ENCODE results near the gene PGGT1B. TPM values are rescaled to one million over a fixed set of nuclear protein-coding genes. Genes with fewer than 3 reads are reported as not detected.

Gene PGGT1B
- 5.1 and 6.8 TPM in 2 replicates for polyA plus RNA-seq (2014; cell fraction: cytosol; rRNA removed)
- 6.6 and 10.7 TPM in 2 replicates for polyA plus RNA-seq (2014; cell fraction: nucleus; rRNA removed)

- peak; percentile 80 for DNase-seq (ENCODE audit: low spot score)
Observed at GRCh38 chr5:115262321-115263077, at the start of gene PGGT1B. Gene PGGT1B (minus strand): TSS chr5:115262877. CDS start chr5:115262851, 26 bp downstream.

GRCh38 chr5:115309751-115310370, 47.2 kb upstream of the PGGT1B start:
- DNase-seq (ENCODE audit: low spot score): peak; percentile 35

GRCh38 chr5:115308815-115309214, 46.1 kb upstream of the PGGT1B start:
- DNase-seq (ENCODE audit: low spot score): no peak

- DNase-seq (ENCODE audit: low spot score): no peak
Observed at GRCh38 chr5:115306011-115306536, 43.4 kb upstream of the PGGT1B start.

- DNase-seq (ENCODE audit: low spot score): no peak
Observed at GRCh38 chr5:115304496-115304895, 41.8 kb upstream of the PGGT1B start.

GRCh38 chr5:115298811-115299210, 36.1 kb upstream of the PGGT1B start:
- DNase-seq (ENCODE audit: low spot score): no peak

GRCh38 chr5:115297031-115297430, 34.4 kb upstream of the PGGT1B start:
- peak; percentile 12 for DNase-seq (ENCODE audit: low spot score)

- DNase-seq (ENCODE audit: low spot score): peak; percentile 76
Observed at GRCh38 chr5:115296124-115297022, 33.7 kb upstream of the PGGT1B start, which contains the start of gene CCDC112. Gene CCDC112 (minus strand): TSS chr5:115296654. CDS start chr5:115296543, 111 bp downstream.

- DNase-seq (ENCODE audit: low spot score): no peak
Observed at GRCh38 chr5:115295777-115296123, 33.1 kb upstream of the PGGT1B start.

- no peak for DNase-seq (ENCODE audit: low spot score)
Observed at GRCh38 chr5:115291397-115291796, 28.7 kb upstream of the PGGT1B start.

- DNase-seq (ENCODE audit: low spot score): no peak
Observed at GRCh38 chr5:115289104-115289503, 26.4 kb upstream of the PGGT1B start.

- no peak for DNase-seq (ENCODE audit: low spot score)
Observed at GRCh38 chr5:115284021-115284420, 21.3 kb upstream of the PGGT1B start.

GRCh38 chr5:115282131-115282530, 19.5 kb upstream of the PGGT1B start:
- DNase-seq (ENCODE audit: low spot score): no peak

- no peak for DNase-seq (ENCODE audit: low spot score)
Observed at GRCh38 chr5:115274584-115274983, 11.9 kb upstream of the PGGT1B start.

- no peak for DNase-seq (ENCODE audit: low spot score)
Observed at GRCh38 chr5:115272297-115272958, 9.8 kb upstream of the PGGT1B start.

GRCh38 chr5:115271295-115272050, 8.8 kb upstream of the PGGT1B start:
- no peak for DNase-seq (ENCODE audit: low spot score)

GRCh38 chr5:115267617-115268016, 4.9 kb upstream of the PGGT1B start:
- DNase-seq (ENCODE audit: low spot score): no peak

- DNase-seq (ENCODE audit: low spot score): no peak
Observed at GRCh38 chr5:115265220-115265619, 2.5 kb upstream of the PGGT1B start.

GRCh38 chr5:115264786-115265185, 2.1 kb upstream of the PGGT1B start:
- DNase-seq (ENCODE audit: low spot score): no peak

- DNase-seq (ENCODE audit: low spot score): no peak
Observed at GRCh38 chr5:115263078-115263380, 352 bp upstream of the PGGT1B start.

GRCh38 chr5:115262011-115262320, 711 bp downstream of the PGGT1B start:
- DNase-seq (ENCODE audit: low spot score): peak; percentile 4
